Erythroblast (primary cell): ENCODE results near the gene ZNF446.

Experiments used
- GATA1 ChIP-seq: IDR thresholded peaks from 2 replicates; pipeline ENCODE4 v1.6.1; 2011; ENCODE audit warnings: low read depth, mild to moderate bottlenecking, control low read depth, low read length, moderate library complexity
- POLR2A ChIP-seq: IDR thresholded peaks from 2 replicates; pipeline ENCODE4 v1.6.1; 2011; ENCODE audit warnings: mild to moderate bottlenecking, low read length

DNA sequence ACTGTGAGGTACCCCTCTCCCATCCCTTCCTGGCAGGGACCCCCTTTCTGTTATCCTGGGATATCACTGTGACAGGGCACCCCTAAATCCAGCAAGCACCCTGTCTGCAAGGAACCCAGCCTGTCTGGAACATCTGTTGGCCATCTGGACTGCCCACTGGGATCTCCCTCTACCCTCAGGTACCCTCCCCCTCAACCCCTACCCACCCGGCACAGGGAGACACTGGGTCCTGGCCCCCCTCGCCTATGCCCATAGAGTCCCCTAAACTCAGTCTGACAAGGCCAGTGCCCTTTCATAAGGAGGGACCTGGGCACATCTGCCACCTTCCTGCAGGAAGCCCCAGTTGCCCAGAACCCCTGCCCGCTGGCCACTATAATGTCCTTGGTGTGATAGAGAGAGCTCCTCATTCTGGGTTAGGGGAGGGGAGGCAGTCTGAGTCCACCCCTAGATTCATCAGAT is 38.4 kb downstream of the ZNF446 start:
- TF ChIP-seq POLR2A = no peak
- TF ChIP-seq GATA1 = no peak
